ENCODE data around the gene KRT6C.

DNA sequence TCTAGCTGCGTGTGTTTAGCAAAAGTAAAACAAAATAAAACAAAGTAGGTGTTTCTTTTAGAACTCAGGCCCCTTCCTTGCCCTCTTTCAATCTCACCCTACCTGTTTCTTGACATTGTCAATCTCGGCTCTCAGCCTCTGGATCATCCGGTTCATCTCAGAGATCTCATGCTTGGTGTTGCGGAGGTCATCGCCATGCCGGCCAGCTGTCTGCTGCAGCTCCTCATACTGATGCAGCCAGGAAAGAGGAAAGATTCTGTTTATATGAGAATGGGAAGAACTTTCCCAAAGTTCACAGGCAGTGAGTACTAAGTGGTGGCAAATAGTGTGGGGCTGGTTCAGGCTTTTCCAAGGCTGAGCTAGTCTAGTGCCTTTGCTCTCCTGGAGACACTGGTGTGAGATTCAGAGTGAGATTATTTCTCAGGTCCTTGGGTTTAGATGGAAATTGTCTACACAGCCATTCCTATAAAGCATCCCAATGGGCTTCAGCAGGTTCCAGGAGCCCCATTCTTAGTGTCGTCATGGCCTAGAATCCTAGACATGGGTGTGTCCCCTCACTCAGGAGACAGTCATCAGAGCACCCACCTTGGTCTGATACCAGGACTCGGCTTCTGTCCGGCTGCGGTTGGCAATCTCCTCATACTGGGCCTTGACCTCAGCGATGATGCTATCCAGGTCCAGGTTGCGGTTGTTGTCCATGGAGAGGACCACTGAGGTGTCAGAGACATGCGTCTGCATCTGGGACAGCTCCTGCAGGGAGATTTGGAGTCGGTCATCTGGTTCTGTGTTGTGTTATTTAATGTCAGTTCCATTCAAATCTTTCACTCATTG, 43.6 kb upstream of the KRT6C start:
- no peak for TF ChIP-seq EGR1 (IDR thresholded peaks at IDR 0.05)
- no peak for TF ChIP-seq EP300 (IDR thresholded peaks at IDR 0.05; ENCODE audit: borderline replicate concordance)
- no peak for TF ChIP-seq RAD21 (IDR thresholded peaks at IDR 0.05; ENCODE audit: low read depth)
- no peak for TF ChIP-seq CREB1 (IDR thresholded peaks at IDR 0.05; ENCODE audit: low read depth)
- TF ChIP-seq ZBTB7A (IDR thresholded peaks at IDR 0.05; ENCODE audit: low read depth), result no peak
- TF ChIP-seq NFIC (IDR thresholded peaks at IDR 0.05), result no peak
- TF ChIP-seq, protein P1, sequence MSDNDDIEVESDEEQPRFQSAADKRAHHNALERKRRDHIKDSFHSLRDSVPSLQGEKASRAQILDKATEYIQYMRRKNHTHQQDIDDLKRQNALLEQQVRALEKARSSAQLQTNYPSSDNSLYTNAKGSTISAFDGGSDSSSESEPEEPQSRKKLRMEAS (IDR thresholded peaks at IDR 0.05), result no peak
